HG03432 (cell line): ENCODE measurements around the gene ZNF800.

ENCODE experiments used
- ATAC-seq: cut with Tn5 transposase; IDR thresholded peaks from one replicate; pipeline ENCODE4 v1.9.1; 2021; ENCODE audit warnings: mild to moderate bottlenecking, moderate library complexity; ENCODE audit not compliant: unreplicated experiment

The ZNF800 gene

DNA sequence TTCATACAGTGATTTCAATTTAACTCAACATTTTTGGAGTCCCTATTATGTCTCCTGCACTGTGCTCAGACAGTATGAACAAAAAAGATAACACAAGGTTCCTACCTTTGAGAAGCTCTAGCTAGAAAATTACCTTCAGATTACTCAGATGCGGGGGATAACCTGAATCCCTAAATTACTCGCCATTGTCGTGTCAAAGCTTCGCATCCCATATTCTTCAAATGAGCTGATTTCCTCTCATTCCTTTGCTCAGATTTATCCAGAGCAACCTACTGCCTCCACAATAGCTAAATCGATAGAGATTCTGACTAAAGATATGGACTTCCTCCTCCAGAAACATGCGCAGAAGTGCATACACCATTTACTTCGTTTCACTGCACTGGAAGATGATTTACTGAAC, 42.6 kb downstream of the ZNF800 start:
- ATAC-seq, result no peak

DNA sequence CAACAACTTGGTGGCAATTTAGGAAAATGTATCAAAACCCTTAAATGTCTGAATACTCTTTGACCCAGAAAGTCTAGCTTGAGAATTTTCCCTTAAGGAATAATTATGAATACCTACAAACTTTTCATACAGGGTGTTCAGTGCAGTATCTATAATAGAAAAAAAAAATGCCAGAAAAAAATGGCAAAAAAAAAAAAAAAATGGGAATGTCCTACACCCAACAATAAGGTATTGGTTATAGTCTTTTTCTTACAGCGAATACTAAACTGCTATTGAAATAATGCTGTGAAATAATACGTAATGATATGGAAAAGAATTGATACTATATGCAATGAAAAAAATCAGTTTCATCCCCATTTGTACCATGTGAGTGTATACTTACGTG, 44.3 kb downstream of the ZNF800 start:
- no peak for ATAC-seq

DNA sequence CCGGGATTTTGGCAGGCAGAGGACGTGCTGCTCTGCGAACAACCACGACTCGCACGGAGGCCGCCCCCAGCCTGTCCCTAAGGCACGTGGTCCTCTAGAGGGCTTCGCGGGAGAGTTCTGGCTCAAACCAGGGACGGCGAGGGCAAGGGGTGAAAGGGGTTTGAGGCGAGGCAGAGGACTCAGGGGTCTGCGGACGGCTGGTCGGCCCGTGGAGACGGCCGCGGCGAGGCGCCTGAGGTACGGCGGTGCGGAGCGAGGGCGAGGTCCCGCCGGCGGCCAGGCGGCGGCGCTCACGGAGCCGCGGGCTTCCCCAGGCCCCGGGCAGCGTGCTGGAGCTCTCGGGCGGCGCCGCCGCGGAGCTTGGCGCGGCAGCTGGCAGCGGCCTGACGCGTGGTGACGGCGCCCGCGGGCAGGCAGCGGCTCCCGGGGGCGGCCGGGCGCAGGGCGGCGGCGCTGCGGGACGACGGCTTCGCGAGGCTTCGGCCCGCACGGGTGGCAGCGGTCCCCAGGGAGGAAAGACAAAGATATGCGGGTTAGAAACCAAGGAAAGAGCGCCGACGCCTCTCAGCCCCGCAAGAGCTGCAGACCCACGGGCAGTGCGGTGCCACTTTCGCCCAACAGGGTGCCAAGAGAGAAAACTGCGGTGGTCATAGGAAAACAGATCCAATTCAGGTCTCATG, 44.8 kb downstream of the ZNF800 start:
- ATAC-seq, result peak; percentile 99

DNA sequence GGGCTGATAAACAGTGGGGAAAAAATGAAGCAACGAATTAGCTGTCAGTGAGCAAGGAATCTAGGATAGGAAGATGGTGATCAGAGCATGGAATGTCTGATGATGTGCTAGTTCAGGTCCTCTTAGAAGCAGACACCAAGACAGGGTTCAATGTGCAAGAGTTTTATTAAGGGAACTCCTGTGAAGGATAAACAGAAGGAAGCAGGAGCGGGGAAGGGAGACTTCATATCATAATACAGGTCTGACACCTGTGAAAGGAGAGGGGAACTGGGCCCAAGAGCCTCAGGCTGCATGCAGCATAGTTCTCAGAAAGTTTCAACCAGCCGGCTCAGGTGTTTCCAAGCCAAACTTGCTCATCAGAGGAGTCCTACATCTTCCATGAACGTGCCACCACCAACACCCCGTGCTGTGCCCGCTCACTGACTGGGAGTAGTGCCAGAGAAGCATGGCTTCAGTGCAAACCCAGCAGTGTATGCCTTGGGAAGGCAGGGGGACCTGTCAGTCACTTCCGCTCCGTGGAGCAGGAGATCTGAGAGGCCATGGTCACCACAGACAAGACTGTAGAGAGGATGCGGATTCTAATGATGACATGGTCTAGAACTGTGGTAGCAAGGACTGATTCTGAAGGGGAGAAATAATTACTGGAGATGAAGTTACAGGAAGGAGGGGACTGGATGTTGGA, 45.8 kb downstream of the ZNF800 start:
- no peak for ATAC-seq

DNA sequence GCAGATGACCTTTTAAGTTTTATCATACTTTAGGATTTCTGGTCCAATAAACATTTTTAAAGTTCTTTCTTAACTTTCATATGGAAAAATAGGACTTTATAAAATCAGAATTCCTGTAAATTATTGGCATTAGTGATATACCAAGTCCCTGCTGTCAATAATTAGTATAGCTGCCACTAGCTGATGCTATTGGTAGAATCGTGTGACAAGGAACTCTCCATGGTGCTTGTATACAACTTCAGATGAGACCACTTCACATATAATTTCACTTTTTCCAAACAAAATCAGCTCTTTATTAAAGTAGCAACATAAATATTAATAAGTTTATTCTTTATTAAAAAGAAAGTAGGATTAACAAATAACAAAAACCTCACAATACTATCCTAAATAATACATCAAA, 49.9 kb downstream of the ZNF800 start:
- ATAC-seq, result no peak

DNA sequence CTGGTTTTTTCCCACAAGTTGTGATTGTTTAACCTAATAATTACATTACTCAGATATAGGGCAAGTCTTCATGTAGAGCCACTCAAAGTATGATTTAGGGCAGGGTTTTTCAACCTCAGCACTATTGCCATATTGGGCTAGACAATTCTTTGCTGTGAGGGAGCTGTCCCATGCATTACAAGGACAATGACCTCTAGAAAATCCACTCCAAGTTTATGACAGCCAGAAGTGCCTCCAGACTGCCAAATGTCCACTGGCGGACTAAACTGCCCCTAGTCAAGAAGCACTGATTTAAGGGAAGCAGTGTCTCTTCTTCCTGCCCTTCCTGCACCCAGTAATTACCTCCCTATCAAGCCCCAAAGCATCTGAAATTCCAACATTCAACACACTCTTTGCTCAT, 54.4 kb downstream of the ZNF800 start:
- no peak for ATAC-seq

DNA sequence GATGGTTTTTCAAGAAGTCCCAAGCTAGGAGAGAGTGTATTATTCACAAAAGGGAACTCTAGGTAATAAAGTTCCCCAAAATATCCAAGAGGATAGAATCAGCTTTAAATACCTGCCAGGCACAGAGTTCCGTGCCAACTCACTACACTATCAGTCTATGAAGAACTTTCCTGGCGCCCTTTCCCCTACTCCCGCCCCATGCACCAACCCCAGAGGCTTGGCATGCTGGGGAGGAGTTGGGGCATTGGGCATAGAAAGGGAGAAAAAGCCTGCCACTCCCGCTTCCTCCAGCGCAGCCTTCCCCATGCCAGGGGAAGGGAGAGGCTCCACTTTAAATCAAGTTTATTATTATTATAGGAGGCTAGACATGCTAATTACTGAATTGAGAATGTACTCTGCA, 54.9 kb downstream of the ZNF800 start:
- ATAC-seq, result no peak

DNA sequence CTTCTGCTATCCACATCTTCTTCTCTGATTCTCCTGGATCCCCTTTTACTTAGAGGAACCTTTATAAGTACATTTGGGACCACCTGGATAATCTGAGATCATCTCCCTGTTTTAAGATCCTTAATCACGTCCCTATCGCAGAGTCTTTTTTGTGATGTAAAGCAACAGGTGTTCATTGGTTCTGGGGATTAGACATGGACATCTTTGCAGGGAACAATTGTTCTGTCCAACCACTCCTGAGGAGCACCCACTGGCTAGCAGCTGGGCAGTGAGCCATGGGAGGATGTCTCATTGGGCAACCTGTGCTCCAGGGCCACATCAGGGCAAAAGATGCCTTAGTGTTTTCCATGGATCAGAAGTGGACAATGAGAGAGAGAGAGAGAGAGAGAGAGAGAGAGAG, 56.0 kb downstream of the ZNF800 start:
- ATAC-seq, result no peak

DNA sequence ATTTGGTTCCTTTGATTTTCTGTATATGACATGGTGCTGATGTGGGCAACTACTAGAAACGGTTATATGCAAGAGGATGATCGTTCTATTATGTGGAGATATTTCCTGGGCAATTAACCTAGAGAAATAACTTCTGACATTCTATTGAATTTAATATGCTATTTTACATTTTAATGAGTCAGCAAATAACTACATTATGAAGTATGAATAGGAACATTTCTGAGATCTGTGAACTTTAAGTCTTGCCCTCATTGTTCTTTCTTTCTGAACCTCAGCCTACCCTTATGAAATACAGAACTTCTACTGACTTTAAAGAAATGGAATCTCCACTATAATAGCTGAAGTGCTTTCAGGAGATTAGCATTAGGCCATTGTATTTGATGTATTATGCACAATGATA, 59.6 kb downstream of the ZNF800 start:
- no peak for ATAC-seq

DNA sequence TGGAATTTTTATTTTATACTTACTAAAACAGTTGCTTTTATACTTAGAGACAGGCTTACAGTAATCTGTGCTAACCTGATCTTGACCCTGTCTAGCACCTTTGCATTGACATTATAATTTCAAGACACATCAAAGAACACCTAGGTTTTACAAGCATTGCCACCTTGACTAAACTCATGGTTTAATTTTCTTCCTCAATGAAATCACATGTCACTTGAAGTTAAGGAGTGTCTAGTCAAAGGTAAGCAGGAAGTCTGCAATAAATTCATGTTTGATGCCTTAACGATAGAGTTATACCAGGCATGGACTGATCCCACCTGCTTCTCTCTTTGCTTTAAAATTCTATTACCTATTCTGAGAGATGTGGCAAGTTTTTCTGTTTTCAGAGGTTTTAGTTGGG, 62.4 kb downstream of the ZNF800 start:
- ATAC-seq, result no peak

DNA sequence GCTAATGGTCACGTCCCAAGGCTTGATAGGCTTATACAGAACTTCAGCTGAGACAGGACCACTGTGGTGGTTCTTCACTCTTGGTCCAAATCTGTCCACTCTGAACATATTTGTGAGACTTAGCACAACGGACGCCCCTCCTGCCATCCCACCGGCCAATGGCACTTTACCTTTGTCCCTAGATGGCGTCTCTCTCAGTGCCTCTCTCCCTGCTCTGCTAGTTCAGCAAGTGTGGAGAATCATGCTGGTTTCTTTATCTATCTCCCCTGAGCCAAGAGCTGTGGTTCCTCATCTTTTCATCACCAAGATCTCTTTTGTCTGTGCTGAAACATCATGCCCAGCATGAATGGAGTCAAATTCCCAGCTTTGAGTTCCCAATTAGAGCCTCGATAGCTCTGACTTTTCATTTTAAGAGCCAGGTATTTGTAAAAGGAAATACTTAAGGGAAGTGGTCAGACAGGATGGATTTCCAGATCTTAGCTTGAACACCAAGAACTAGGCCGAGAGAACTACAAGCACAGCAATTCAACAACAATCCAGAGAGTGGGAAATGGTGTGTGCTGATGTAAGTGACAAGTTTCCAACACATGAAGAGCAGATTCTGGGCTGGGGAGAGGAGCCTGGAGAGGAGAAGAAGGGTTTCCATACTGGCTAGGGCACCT, 69.5 kb downstream of the ZNF800 start:
- ATAC-seq, result no peak

DNA sequence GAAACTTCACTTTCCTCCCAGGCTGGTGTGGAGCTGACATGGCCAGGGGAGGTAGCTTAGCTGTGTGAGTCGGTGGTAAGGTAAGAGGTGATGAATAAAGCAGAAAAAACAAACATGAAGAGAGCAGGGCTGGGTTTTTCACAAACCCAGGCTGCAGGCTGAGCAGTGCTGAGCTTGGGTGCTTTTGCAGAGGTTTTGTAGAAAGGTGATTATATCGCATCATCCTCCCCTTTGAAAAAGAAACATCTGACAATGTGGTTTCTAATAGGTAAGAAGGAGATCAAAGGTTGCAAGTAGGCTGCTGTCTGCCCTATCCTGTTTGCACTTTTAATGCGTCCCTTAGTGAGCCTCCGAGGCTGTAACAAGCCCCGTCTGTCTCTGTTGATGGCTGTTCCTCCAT, 70.2 kb downstream of the ZNF800 start:
- ATAC-seq, result no peak

DNA sequence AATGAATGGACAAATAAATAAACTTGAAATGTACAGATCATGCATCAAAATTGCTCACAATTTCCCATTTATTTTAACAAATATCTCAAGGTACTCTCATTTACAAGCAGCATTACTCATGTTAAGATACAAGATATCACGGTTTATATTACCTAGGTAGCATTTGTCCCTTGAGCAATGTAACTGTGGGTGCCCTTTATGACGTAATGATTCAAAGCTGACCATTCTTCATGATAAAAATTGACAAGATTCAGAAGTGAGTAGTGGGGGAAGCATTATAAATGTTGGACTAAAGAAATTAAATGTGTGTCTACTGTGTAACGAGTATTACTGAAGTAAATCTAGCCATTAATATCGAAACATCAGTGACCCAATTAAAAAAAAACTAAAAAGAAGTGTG, 71.5 kb downstream of the ZNF800 start:
- no peak for ATAC-seq
